Activated CD4-positive, alpha-beta T cell treated with anti-CD3 and anti-CD28 coated beads for 36 hours (primary cell): ENCODE measurements around the gene YIF1B. TPM values are rescaled to one million over a fixed set of nuclear protein-coding genes. Genes with fewer than 3 reads are reported as not detected.
"Not testable (repeated sequence)": the region's sequence is repeated elsewhere in the genome, so short reads cannot be mapped to it uniquely, and the experiment has no call there.

Source experiments
- ATAC-seq: fragments of 200-7000 bp; cut with Tn5 transposase; one replicate; pipeline ENCODE4 v1.10.0; 2021; ENCODE audit warnings: mild to moderate bottlenecking, moderate library complexity
- CTCF ChIA-PET: fragments of 350-600 bp; sonication (Branson Sonifier 250); formaldehyde crosslinking; loops from one replicate; lab custom pipeline; 2021; ENCODE audit warnings: antibody characterized with exemption; lab: Charles Lee
- POLR2A ChIA-PET: fragments of 350-600 bp; sonication (Branson Sonifier 250); formaldehyde crosslinking; loops from one replicate; lab custom pipeline; 2021; ENCODE audit warnings: antibody characterized with exemption, inconsistent platforms; lab: Charles Lee
- DNase-seq: peaks from one replicate; pipeline ENCODE4 v3.0.0-alpha.2; 2020
- H3K27ac Mint-ChIP-seq: one replicate; pipeline ENCODE4 v1.8.0; 2021; ENCODE audit warnings: mixed read lengths
- H3K27me3 Mint-ChIP-seq: one replicate; pipeline ENCODE4 v1.8.0; 2021; ENCODE audit warnings: mixed read lengths
- H3K36me3 Mint-ChIP-seq: one replicate; pipeline ENCODE4 v1.8.0; 2021; ENCODE audit warnings: low read depth, mixed read lengths
- H3K4me1 Mint-ChIP-seq: one replicate; pipeline ENCODE4 v1.8.0; 2021; ENCODE audit warnings: mixed read lengths
- H3K4me3 Mint-ChIP-seq: one replicate; pipeline ENCODE4 v1.8.0; 2021; ENCODE audit warnings: mild to moderate bottlenecking, moderate library complexity, mixed read lengths
- H3K9me3 Mint-ChIP-seq: one replicate; pipeline ENCODE4 v1.8.0; 2021; ENCODE audit warnings: low read depth, mixed read lengths
- intact Hi-C, 2 experiments: fragments of 100-400 bp; cut with DNase I in 1 of 2; cut with micrococcal nuclease in 1 of 2; formaldehyde crosslinking; loops; one replicate each; pipeline versions ENCODE4 v1.14.2 to v1.15.1; 2022 to 2024; cut with DNase I, micrococcal nuclease
- total RNA-seq, 2 experiments: library from RNA; stranded (reverse); gene quantifications; one replicate each; pipeline ENCODE4 v1.2.3, GENCODE V29; 2021

Gene YIF1B
- total RNA-seq, 2 experiments from 2014 or later: 76.3 to 90.1 TPM

GRCh38 chr19:38268539-38268938 lies 47.2 kb downstream of the YIF1B start:
- POLR2A ChIA-PET: no interaction called here
- no peak overlapping the region for H3K27ac Mint-ChIP-seq
- CTCF ChIA-PET: no interaction called here
- H3K9me3 Mint-ChIP-seq: no peaks in the 10 kb centered on the region
- H3K4me3 Mint-ChIP-seq: no peak overlapping the region
- H3K36me3 Mint-ChIP-seq: peaks cover 2% of the 10 kb centered on the region
- peaks cover 37% of the 10 kb centered on the region for H3K4me1 Mint-ChIP-seq
- ATAC-seq (no peak), DNase-seq (no peak)
- no peaks in the 10 kb centered on the region for H3K27me3 Mint-ChIP-seq
- intact Hi-C loops: no loop called here

DNA sequence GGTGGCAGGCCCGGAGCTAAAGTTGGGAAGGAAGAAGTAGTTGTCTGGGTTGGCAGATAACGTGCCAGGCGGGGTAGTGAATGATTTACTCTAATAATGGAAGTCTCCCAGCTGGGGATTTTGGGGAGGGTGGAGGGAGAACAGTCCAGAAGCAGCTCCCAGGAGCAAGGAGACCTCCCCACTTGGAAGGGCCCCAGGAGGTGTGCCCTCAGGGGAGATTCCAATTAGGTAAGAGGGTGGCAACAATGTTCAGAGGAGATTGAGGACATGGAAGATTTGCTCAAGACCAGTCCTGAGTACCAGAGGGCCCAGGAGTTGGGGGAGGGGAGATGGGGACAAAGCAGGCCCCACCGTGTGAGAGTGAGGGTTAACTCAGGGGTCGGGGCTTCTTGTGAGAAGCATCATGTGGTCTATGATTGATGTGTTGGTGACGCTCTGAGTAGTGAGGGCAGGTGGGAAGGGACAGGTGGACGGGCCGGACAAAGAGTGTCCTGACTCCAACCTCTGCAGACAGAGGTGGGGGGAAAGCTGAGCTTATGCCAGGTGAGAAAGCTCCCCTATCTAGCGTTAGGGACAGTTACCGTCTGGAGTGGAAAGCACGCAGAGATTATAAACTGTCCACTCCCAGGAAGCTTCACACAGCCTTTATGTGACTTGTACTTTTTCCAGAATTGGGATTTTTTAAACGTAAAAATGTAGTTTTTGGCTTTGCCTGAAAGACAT lies 47.8 kb downstream of the YIF1B start:
- ATAC-seq: no peak
- no peaks in the 10 kb centered on the region for H3K27me3 Mint-ChIP-seq
- no peak overlapping the region for H3K4me3 Mint-ChIP-seq
- CTCF ChIA-PET: interaction anchor here (3.0 kb wide), 1 partner anchor 25 kb away, joined by 12 read pairs; no protein-coding TSS in a partner anchor
- H3K9me3 Mint-ChIP-seq: no peaks in the 10 kb centered on the region
- H3K27ac Mint-ChIP-seq: no peak overlapping the region
- no peak for DNase-seq
- H3K36me3 Mint-ChIP-seq: peaks cover 2% of the 10 kb centered on the region
- intact Hi-C loops: no loop called here
- H3K4me1 Mint-ChIP-seq: peaks cover 42% of the 10 kb centered on the region
- POLR2A ChIA-PET: no interaction called here

GRCh38 chr19:38266981-38267597 lies 48.7 kb downstream of the YIF1B start:
- ATAC-seq: no peak
- H3K9me3 Mint-ChIP-seq: no peaks in the 10 kb centered on the region
- H3K27me3 Mint-ChIP-seq: no peaks in the 10 kb centered on the region
- peaks cover 2% of the 10 kb centered on the region for H3K36me3 Mint-ChIP-seq
- H3K27ac Mint-ChIP-seq: no peak overlapping the region
- ChIA-PET CTCF (interaction anchor here (1.1 to 3.0 kb wide), 4 partner anchors 10 to 33 kb away, joined by 3 to 12 read pairs (median 6); no protein-coding TSS in a partner anchor), POLR2A (no interaction called here)
- no peak for DNase-seq
- H3K4me1 Mint-ChIP-seq: peaks cover 45% of the 10 kb centered on the region
- H3K4me3 Mint-ChIP-seq: no peak overlapping the region
- intact Hi-C loops: no loop called here

- peaks cover 2% of the 10 kb centered on the region for H3K36me3 Mint-ChIP-seq
- no peaks in the 10 kb centered on the region for H3K27me3 Mint-ChIP-seq
- peak overlapping the region; percentile 83 for H3K4me3 Mint-ChIP-seq
- H3K4me1 Mint-ChIP-seq: peaks cover 45% of the 10 kb centered on the region
- peak overlapping the region; percentile 92 for H3K27ac Mint-ChIP-seq
- POLR2A ChIA-PET: interaction anchor here (1.0 kb wide), 1 partner anchor 26 kb away, joined by 3 read pairs; no protein-coding TSS in a partner anchor
- no peak for ATAC-seq
- no peaks in the 10 kb centered on the region for H3K9me3 Mint-ChIP-seq
- CTCF ChIA-PET: interaction anchor here (1.1 to 3.0 kb wide), 8 partner anchors 10 to 137 kb away, joined by 3 to 12 read pairs (median 4); partner anchors contain the start of genes FAM98C and PPP1R14A
- intact Hi-C loops: loop anchor here in 1 of 2 experiments (2.0 kb wide), 1 partner anchor 71 kb away; no protein-coding TSS in a partner anchor
- DNase-seq: no peak
These were observed 49.8 kb downstream of the YIF1B start for GRCh38 chr19:38265921-38266429.

- H3K9me3 Mint-ChIP-seq: no peaks in the 10 kb centered on the region
- ATAC-seq: no peak
- intact Hi-C loops: loop anchor here in 1 of 2 experiments (2.0 kb wide), 1 partner anchor 71 kb away; no protein-coding TSS in a partner anchor
- peak overlapping the region; percentile 92 for H3K27ac Mint-ChIP-seq
- ChIA-PET POLR2A (interaction anchor here (1.0 kb wide), 1 partner anchor 25 kb away, joined by 3 read pairs; no protein-coding TSS in a partner anchor), CTCF (interaction anchor here (0.6 to 3.0 kb wide), 8 partner anchors 10 to 139 kb away, joined by 3 to 12 read pairs (median 4); partner anchors contain the start of genes FAM98C and PPP1R14A)
- peaks cover 2% of the 10 kb centered on the region for H3K36me3 Mint-ChIP-seq
- H3K27me3 Mint-ChIP-seq: no peaks in the 10 kb centered on the region
- no peak for DNase-seq
- peaks cover 40% of the 10 kb centered on the region for H3K4me1 Mint-ChIP-seq
- H3K4me3 Mint-ChIP-seq: peak overlapping the region; percentile 83
These were observed 50.4 kb downstream of the YIF1B start for GRCh38 chr19:38265213-38265861.

DNA sequence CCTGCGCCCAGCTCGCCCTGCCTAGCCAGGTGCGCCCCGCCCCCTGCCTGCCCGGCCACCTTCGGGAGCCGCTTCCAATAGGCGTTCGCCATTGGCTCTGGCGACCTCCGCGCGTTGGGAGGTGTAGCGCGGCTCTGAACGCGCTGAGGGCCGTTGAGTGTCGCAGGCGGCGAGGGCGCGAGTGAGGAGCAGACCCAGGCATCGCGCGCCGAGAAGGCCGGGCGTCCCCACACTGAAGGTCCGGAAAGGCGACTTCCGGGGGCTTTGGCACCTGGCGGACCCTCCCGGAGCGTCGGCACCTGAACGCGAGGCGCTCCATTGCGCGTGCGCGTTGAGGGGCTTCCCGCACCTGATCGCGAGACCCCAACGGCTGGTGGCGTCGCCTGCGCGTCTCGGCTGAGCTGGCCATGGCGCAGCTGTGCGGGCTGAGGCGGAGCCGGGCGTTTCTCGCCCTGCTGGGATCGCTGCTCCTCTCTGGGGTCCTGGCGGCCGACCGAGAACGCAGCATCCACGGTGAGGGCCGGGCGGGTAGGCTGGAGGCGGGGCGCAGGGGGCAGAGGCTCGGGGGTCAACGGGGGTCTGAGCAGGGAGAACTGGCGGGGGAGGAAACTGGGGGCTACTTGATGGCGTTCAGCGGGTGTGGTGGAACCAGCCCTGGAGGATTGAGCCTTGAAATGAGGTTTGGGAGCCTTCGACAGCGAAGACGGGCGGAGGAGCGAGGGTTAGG lies 51.1 kb downstream of the YIF1B start, which contains the start of gene SPINT2:
TSS of gene SPINT2 (plus strand) at position 88 of the 727 bp plus-strand sequence. CDS start at position 408, 320 bp downstream.
- DNase-seq: peak; percentile 65
- H3K27ac Mint-ChIP-seq: peak within 1 kb of the TSS; percentile 94
- H3K27me3 Mint-ChIP-seq: no peaks in the 10 kb centered on the region
- no peaks in the 10 kb centered on the region for H3K9me3 Mint-ChIP-seq
- ChIA-PET POLR2A (interaction anchor here (0.8 to 1.0 kb wide), 3 partner anchors 16 to 110 kb away, joined by 3 to 4 read pairs (median 3); partner anchors contain the start of gene PSMD8), CTCF (interaction anchor here (0.5 to 3.0 kb wide), 10 partner anchors 12 to 214 kb away, joined by 3 to 12 read pairs (median 4); partner anchors contain the start of genes FAM98C and PSMD8)
- peaks cover 2% of the 10 kb centered on the region for H3K36me3 Mint-ChIP-seq
- intact Hi-C loops: loop anchor here (1.0 to 5.0 kb wide), 9 partner anchors 52 to 568 kb away; partner anchors contain the start of genes ECH1 (in 1 of the 2), KCNK6 (in 1 of the 2), PSMD8 (in 1 of the 2) and SIPA1L3 (in 1 of the 2)
- H3K4me1 Mint-ChIP-seq: peaks cover 34% of the 10 kb centered on the region
- ATAC-seq: peak; percentile 16
- peak within 1 kb of the TSS; percentile 83 for H3K4me3 Mint-ChIP-seq

DNA sequence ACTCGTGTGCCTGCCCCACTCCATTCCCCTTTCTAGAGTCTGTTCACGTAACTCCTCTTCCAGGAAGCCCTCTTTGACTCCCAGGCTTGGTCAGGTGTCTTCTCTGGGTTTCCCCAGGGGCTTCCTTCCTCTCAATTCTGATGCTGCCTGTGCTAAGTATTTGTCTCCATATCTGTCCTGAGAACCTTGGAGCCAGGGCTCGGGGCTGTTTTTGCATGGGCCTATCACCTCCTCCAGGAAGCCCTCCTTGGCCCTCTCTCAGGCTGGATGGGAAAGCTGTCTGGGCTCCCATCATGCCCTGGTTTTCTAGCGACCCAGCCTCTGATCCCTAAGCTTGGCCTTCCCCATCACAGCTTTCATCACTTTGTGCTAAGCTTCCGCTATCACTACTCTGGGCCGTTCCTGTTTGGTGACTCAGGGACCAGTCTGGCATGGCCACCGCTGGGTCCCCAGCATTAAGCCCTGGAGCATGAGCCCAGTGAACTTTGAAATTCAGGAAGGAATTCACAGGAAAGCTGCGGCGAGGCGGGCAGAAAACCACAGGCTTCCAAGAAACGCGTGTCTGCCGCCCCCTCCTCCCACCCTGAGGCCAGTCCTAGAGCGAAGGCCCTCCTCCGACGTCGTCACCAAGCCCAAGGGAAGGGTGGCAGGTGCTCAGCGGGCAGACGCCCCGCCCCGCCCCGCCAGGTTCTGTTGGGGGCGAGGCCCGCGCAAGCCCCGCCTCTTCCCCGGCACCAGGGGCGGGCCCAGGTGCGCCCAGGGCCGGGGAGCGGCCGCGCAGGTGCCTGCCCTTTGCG lies 51.9 kb downstream of the YIF1B start:
- peak overlapping the region; percentile 83 for H3K4me3 Mint-ChIP-seq
- H3K27ac Mint-ChIP-seq: peak overlapping the region; percentile 94
- H3K36me3 Mint-ChIP-seq: peaks cover 2% of the 10 kb centered on the region
- peak; percentile 90 for DNase-seq
- H3K27me3 Mint-ChIP-seq: no peaks in the 10 kb centered on the region
- ChIA-PET POLR2A (interaction anchor here (0.8 to 1.0 kb wide), 2 partner anchors 17 to 110 kb away, joined by 3 to 4 read pairs; partner anchors contain the start of gene PSMD8), CTCF (interaction anchor here (0.5 to 1.6 kb wide), 5 partner anchors 20 to 1310 kb away, joined by 3 to 6 read pairs (median 3); partner anchors contain the start of gene PSMD8)
- no peaks in the 10 kb centered on the region for H3K9me3 Mint-ChIP-seq
- peaks cover 34% of the 10 kb centered on the region for H3K4me1 Mint-ChIP-seq
- ATAC-seq: peak; percentile 87
- intact Hi-C loops: loop anchor here (1.0 to 5.0 kb wide), 9 partner anchors 52 to 568 kb away; partner anchors contain the start of genes ECH1 (in 1 of the 2), KCNK6 (in 1 of the 2), PSMD8 (in 1 of the 2) and SIPA1L3 (in 1 of the 2)

GRCh38 chr19:38262585-38263268 lies 53.0 kb downstream of the YIF1B start:
- Mint-ChIP-seq H3K27ac (peak overlapping the region; percentile 94), H3K4me1 (peaks cover 34% of the 10 kb centered on the region), H3K9me3 (no peaks in the 10 kb centered on the region), H3K27me3 (peaks cover 3% of the 10 kb centered on the region), H3K4me3 (peak overlapping the region; percentile 40), H3K36me3 (peaks cover 2% of the 10 kb centered on the region)
- intact Hi-C loops: loop anchor here (5.0 kb wide), 2 partner anchors 55 to 570 kb away; partner anchors contain the start of genes ECH1 (in 1 of the 2), KCNK6 (in 1 of the 2) and YIF1B (in 1 of the 2)
- ChIA-PET CTCF (interaction anchor here (1.6 kb wide), 1 partner anchor 19 kb away, joined by 6 read pairs; no protein-coding TSS in a partner anchor), POLR2A (no interaction called here)
- no peak for DNase-seq
- no peak for ATAC-seq

GRCh38 chr19:38261942-38262341 lies 53.8 kb downstream of the YIF1B start:
- H3K27ac Mint-ChIP-seq, H3K4me3 Mint-ChIP-seq, H3K36me3 Mint-ChIP-seq, DNase-seq, H3K9me3 Mint-ChIP-seq, ATAC-seq, POLR2A ChIA-PET, H3K27me3 Mint-ChIP-seq, CTCF ChIA-PET: not testable (repeated sequence)
- H3K4me1 Mint-ChIP-seq: peaks cover 29% of the 10 kb centered on the region
- intact Hi-C loops: loop anchor here (5.0 kb wide), 2 partner anchors 55 to 570 kb away; partner anchors contain the start of genes ECH1 (in 1 of the 2), KCNK6 (in 1 of the 2) and YIF1B (in 1 of the 2)
